Neutrophil (primary cell): Measurements from ENCODE around the gene SPZ1.
"Not testable (repeated sequence)": the region's sequence is repeated elsewhere in the genome, so short reads cannot be mapped to it uniquely, and the experiment has no call there.

ENCODE experiments used
- H3K27ac ChIP-seq: fragments of 200-600 bp; sonication (generic); 2 replicates; pipeline ENCODE4 v1.5.1; 2016; ENCODE audit warnings: mild to moderate bottlenecking, moderate library complexity
- H3K27me3 ChIP-seq: fragments of 200-600 bp; sonication (generic); 2 replicates; pipeline ENCODE4 v1.6.0; 2016; ENCODE audit warnings: mild to moderate bottlenecking
- H3K36me3 ChIP-seq: fragments of 200-600 bp; sonication (generic); 2 replicates; pipeline ENCODE4 v1.5.1; 2017
- H3K4me1 ChIP-seq, 2 experiments: fragments of 200-600 bp in 1 of 2; sonication (generic) in 1 of 2; 1 replicate in 1 of 2; 2 replicates in 1 of 2; pipeline versions ENCODE4 v1.5.1 to v1.6.1; 2013 to 2016; ENCODE audit warnings: low read depth in 1 of 2, low read length in 1 of 2, mild to moderate bottlenecking in 1 of 2, moderate library complexity in 1 of 2; ENCODE audit not compliant: control insufficient read depth in 1 of 2, insufficient read depth in 1 of 2
- H3K4me3 ChIP-seq, 2 experiments: fragments of 200-600 bp in 1 of 2; sonication (generic) in 1 of 2; 1 replicate in 1 of 2; 2 replicates in 1 of 2; pipeline ENCODE4 v1.5.1; 2013 to 2016; ENCODE audit warnings: low read depth in 1 of 2, low read length in 1 of 2, mild to moderate bottlenecking in 1 of 2, moderate library complexity in 1 of 2
- H3K9me3 ChIP-seq: fragments of 200-600 bp; sonication (generic); 2 replicates; pipeline ENCODE4 v1.5.1; 2016
- CTCF ChIP-seq: fragments of 200-600 bp; sonication (generic); IDR thresholded peaks from 2 replicates; pipeline ENCODE4 v1.5.1; 2016; ENCODE audit warnings: antibody characterized with exemption

The SPZ1 gene

GRCh38 chr5:80319702-80320101, at the start of gene SPZ1:
Gene SPZ1, plus strand, starts transcription at chr5:80320002. Its CDS starts 214 bp downstream, at chr5:80320216.
- Histone ChIP-seq H3K4me1 (no peaks in the 10 kb centered on the region), H3K27ac (no peak within 1 kb of the TSS), H3K4me3 (no peak within 1 kb of the TSS), H3K36me3 (no peaks in the 10 kb centered on the region), H3K9me3 (no peaks in the 10 kb centered on the region), H3K27me3 (peaks cover 16% of the 10 kb centered on the region)
- TF ChIP-seq CTCF = no peak

- not testable (repeated sequence) for H3K36me3 ChIP-seq, H3K9me3 ChIP-seq, H3K27me3 ChIP-seq, H3K4me3 ChIP-seq
- peak overlapping the region; percentile 72 for H3K27ac ChIP-seq
- peaks cover 9 to 17% of the 10 kb centered on the region in 2 experiments for H3K4me1 ChIP-seq
Measured at GRCh38 chr5:80270543-80270942, 49.3 kb upstream of the SPZ1 start.

- H3K27ac ChIP-seq = no peak overlapping the region
- H3K36me3 ChIP-seq = no peaks in the 10 kb centered on the region
- no peaks in the 10 kb centered on the region for H3K9me3 ChIP-seq
- H3K27me3 ChIP-seq = no peaks in the 10 kb centered on the region
- TF ChIP-seq CTCF = no peak
- H3K4me3 ChIP-seq = no peak overlapping the region
- H3K4me1 ChIP-seq = peaks cover 4 to 7% of the 10 kb centered on the region in 2 experiments
Measured at GRCh38 chr5:80275347-80275746, 44.5 kb upstream of the SPZ1 start.

GRCh38 chr5:80276186-80276585, 43.6 kb upstream of the SPZ1 start:
- TF ChIP-seq CTCF = no peak
- Histone ChIP-seq H3K9me3 (no peaks in the 10 kb centered on the region), H3K27ac (no peak overlapping the region), H3K4me1 (no peaks in the 10 kb centered on the region), H3K27me3 (no peaks in the 10 kb centered on the region), H3K36me3 (no peaks in the 10 kb centered on the region), H3K4me3 (no peak overlapping the region)

GRCh38 chr5:80277191-80277590, 42.6 kb upstream of the SPZ1 start:
- no peaks in the 10 kb centered on the region for H3K36me3 ChIP-seq
- no peaks in the 10 kb centered on the region for H3K4me1 ChIP-seq
- no peaks in the 10 kb centered on the region for H3K9me3 ChIP-seq
- no peak for TF ChIP-seq CTCF
- no peak overlapping the region for H3K4me3 ChIP-seq
- no peaks in the 10 kb centered on the region for H3K27me3 ChIP-seq
- H3K27ac ChIP-seq = no peak overlapping the region

GRCh38 chr5:80282054-80282453, 37.7 kb upstream of the SPZ1 start:
- H3K27me3 ChIP-seq = no peaks in the 10 kb centered on the region
- H3K36me3 ChIP-seq = no peaks in the 10 kb centered on the region
- H3K27ac ChIP-seq = no peak overlapping the region
- TF ChIP-seq CTCF = no peak
- H3K4me3 ChIP-seq = no peak overlapping the region
- H3K4me1 ChIP-seq = no peaks in the 10 kb centered on the region
- H3K9me3 ChIP-seq = no peaks in the 10 kb centered on the region
